ENCODE results near the gene KIF26B. TPM values are rescaled to one million over a fixed set of nuclear protein-coding genes. Genes with fewer than 3 reads are reported as not detected.

Gene KIF26B
- polyA plus RNA-seq, 1 of the 3 experiments (the other 2 are of a cell fraction), result 2.6 TPM

GRCh38 chr1:245211035-245211749 lies 56.4 kb downstream of the KIF26B start (continued):
- TF ChIP-seq ZBTB33 (IDR thresholded peaks at IDR 0.05; ENCODE audit: borderline replicate concordance, low read depth), result no peak

- H4K20me1 ChIP-seq (ENCODE audit: insufficient read depth), result peaks cover 9% of the 10 kb centered on the region; the same call in 1 of the 2 replicates
These were observed 57.0 kb downstream of the KIF26B start for GRCh38 chr1:245211761-245212160.

More at GRCh38 chr1:245211761-245212160, 57.0 kb downstream of the KIF26B start:
- Histone ChIP-seq H3K9ac (no peak overlapping the region), H3K36me3 (replicated peaks in 1 of 2; ENCODE audit: control insufficient read depth in 1 of 2, insufficient read depth in 2 of 2, low read length in 1 of 2) (peaks cover 10 to 26% of the 10 kb centered on the region in 2 experiments), H2AFZ (ENCODE audit: low read depth) (no peak overlapping the region), H3K79me2 (ENCODE audit: insufficient read depth) (peaks cover 3% of the 10 kb centered on the region; the same call in 1 of the 2 replicates), H3K4me3 (ENCODE audit: low read depth in 2 of 2, low read length in 1 of 2) (no peak overlapping the region), H3K27ac (ENCODE audit: low read depth in 2 of 2, low read length in 1 of 2) (no peak overlapping the region), H3K4me1 (ENCODE audit: control insufficient read depth in 1 of 2, insufficient read depth in 2 of 2, low read depth in 1 of 2, low read length in 1 of 2) (peaks cover 0 to 37% of the 10 kb centered on the region in 2 experiments; a peak in 3 of 4 replicates), H3F3A (replicated peaks; ENCODE audit: insufficient read depth) (no peaks in the 10 kb centered on the region), H3K4me2 (no peak overlapping the region), H3K9me2 (no peaks in the 10 kb centered on the region), H3K9me3 (no peaks in the 10 kb centered on the region), H3K27me3 (ENCODE audit: insufficient read depth) (no peaks in the 10 kb centered on the region)
- WGBS (ENCODE audit: low lambda C conversion rate), result 93% methylated on average over 10 of the region's 10 CpGs
- TF ChIP-seq JUND (IDR thresholded peaks at IDR 0.05) (no peak), TEAD4 (IDR thresholded peaks at IDR 0.05; ENCODE audit: borderline replicate concordance, insufficient read depth) (no peak), ELF1 (IDR thresholded peaks at IDR 0.05) (no peak), FOXM1 (IDR thresholded peaks at IDR 0.05; ENCODE audit: low read depth) (no peak), FOXJ3 (CRISPR knock-in tag; IDR thresholded peaks at IDR 0.05) (no peak), RCOR1 (IDR thresholded peaks at IDR 0.05; ENCODE audit: low read length) (no peak), TCF12 (IDR thresholded peaks at IDR 0.05) (no peak), CTCF (IDR thresholded peaks at IDR 0.05) (no peak), FOSL2 (IDR thresholded peaks at IDR 0.05; ENCODE audit: borderline replicate concordance, low read depth) (no peak), MEF2A (IDR thresholded peaks at IDR 0.05; ENCODE audit: borderline replicate concordance, low read depth) (no peak), TAF1 (IDR thresholded peaks at IDR 0.05; ENCODE audit: borderline replicate concordance, low read depth, low read length) (no peak), CHD2 (IDR thresholded peaks at IDR 0.05; ENCODE audit: low read length, partially characterized antibody) (no peak)
- ChIA-PET POLR2A (no interaction called here), CTCF (no interaction called here)
- no peak for DNase-seq

All from SK-N-SH (cell line).